ENCODE results near the gene CFAP65. TPM values are rescaled to one million over a fixed set of nuclear protein-coding genes. Genes with fewer than 3 reads are reported as not detected.

CFAP65 gene
- total RNA-seq, 2 donors from 2014 or later, result not detected

DNA sequence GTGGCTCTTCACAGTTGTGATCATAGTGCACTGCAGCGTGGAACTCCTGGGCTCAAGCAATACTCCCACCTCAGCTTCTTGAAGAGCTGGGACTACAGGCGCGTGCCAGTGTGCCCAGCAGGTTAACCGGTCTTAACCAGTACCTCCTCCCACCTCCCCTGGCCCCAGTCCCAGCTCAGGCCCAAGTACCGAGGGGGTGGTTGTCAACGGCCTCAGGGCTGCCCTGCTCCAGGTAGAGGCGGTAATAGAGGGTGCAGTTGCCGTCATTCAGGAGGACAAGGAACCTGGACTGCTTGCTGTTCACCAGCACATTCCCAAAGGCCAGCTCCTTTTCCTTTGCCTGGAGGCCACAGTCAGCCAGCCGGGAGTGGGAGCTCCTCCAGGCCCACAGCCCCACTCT is 19.7 kb downstream of the CFAP65 start:
- Mint-ChIP-seq H3K36me3 (ENCODE audit: insufficient read depth in 2 of 2) (no peaks in the 10 kb centered on the region), H3K27ac (no peak overlapping the region), H3K4me3 (no peak overlapping the region), H3K27me3 (ENCODE audit: low read depth) (peaks cover 4% of the 10 kb centered on the region), H3K9me3 (no peaks in the 10 kb centered on the region), H3K4me1 (ENCODE audit: low read depth) (no peaks in the 10 kb centered on the region)
- ATAC-seq (replicated peaks in 1 of 2) (no peak), DNase-seq (no peak)

- Mint-ChIP-seq H3K4me3 (no peak overlapping the region), H3K9me3 (no peaks in the 10 kb centered on the region), H3K27ac (no peak overlapping the region), H3K4me1 (ENCODE audit: low read depth) (no peaks in the 10 kb centered on the region), H3K36me3 (ENCODE audit: insufficient read depth in 2 of 2) (no peaks in the 10 kb centered on the region), H3K27me3 (ENCODE audit: low read depth) (peaks cover 7% of the 10 kb centered on the region)
- DNase-seq (no peak), ATAC-seq (replicated peaks in 1 of 2) (no peak)
Observed at GRCh38 chr2:219020604-219021365, 20.5 kb downstream of the CFAP65 start.

- Mint-ChIP-seq H3K4me3 (no peak overlapping the region), H3K9me3 (no peaks in the 10 kb centered on the region), H3K36me3 (ENCODE audit: insufficient read depth in 2 of 2) (no peaks in the 10 kb centered on the region), H3K4me1 (ENCODE audit: low read depth) (no peaks in the 10 kb centered on the region), H3K27ac (no peak overlapping the region), H3K27me3 (ENCODE audit: low read depth) (peaks cover 16% of the 10 kb centered on the region)
- no peak for ATAC-seq (replicated peaks in 1 of 2)
- no peak for DNase-seq
Observed at GRCh38 chr2:219019436-219019835, 21.9 kb downstream of the CFAP65 start.

- DNase-seq (no peak), ATAC-seq (replicated peaks in 1 of 2) (no peak)
- Mint-ChIP-seq H3K4me3 (no peak overlapping the region), H3K27ac (no peak overlapping the region), H3K36me3 (ENCODE audit: insufficient read depth in 2 of 2) (no peaks in the 10 kb centered on the region), H3K4me1 (ENCODE audit: low read depth) (no peaks in the 10 kb centered on the region), H3K27me3 (ENCODE audit: low read depth) (peaks cover 23% of the 10 kb centered on the region), H3K9me3 (no peaks in the 10 kb centered on the region)
Observed at GRCh38 chr2:219018726-219019125, 22.6 kb downstream of the CFAP65 start.

DNA sequence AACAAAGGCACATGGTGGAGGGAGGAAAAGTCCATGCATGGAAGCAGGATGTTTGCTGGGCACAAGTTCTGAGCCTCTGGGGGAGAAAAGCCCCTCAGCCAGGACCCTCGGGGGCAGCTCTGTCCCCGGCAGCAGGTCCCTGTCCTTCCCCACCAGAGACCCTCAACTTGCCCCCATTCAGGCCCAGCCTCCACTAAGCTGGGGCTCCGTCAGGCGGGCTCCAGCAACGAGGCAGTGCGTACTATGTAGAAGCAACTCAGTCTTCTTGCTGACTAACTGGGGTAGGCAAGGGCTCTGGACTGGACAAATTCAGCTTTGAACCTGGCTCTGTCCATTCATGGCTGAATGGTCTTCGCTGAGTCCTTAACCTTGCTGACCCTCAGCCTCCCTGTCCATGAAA is 23.0 kb downstream of the CFAP65 start:
- no peaks in the 10 kb centered on the region for H3K9me3 Mint-ChIP-seq
- no peaks in the 10 kb centered on the region for H3K36me3 Mint-ChIP-seq (ENCODE audit: insufficient read depth in 2 of 2)
- peaks cover 27% of the 10 kb centered on the region for H3K27me3 Mint-ChIP-seq (ENCODE audit: low read depth)
- DNase-seq (no peak), ATAC-seq (replicated peaks in 1 of 2) (no peak)
- no peak overlapping the region for H3K27ac Mint-ChIP-seq
- H3K4me3 Mint-ChIP-seq, result no peak overlapping the region
- H3K4me1 Mint-ChIP-seq (ENCODE audit: low read depth), result no peaks in the 10 kb centered on the region

GRCh38 chr2:219017201-219017931 is 23.9 kb downstream of the CFAP65 start:
- H3K36me3 Mint-ChIP-seq (ENCODE audit: insufficient read depth in 2 of 2), result no peaks in the 10 kb centered on the region
- DNase-seq, result no peak
- no peak overlapping the region for H3K4me3 Mint-ChIP-seq
- H3K9me3 Mint-ChIP-seq, result no peaks in the 10 kb centered on the region
- peaks cover 29% of the 10 kb centered on the region for H3K27me3 Mint-ChIP-seq (ENCODE audit: low read depth)
- no peak overlapping the region for H3K27ac Mint-ChIP-seq
- no peak for ATAC-seq (replicated peaks in 1 of 2)
- H3K4me1 Mint-ChIP-seq (ENCODE audit: low read depth), result no peaks in the 10 kb centered on the region

DNA sequence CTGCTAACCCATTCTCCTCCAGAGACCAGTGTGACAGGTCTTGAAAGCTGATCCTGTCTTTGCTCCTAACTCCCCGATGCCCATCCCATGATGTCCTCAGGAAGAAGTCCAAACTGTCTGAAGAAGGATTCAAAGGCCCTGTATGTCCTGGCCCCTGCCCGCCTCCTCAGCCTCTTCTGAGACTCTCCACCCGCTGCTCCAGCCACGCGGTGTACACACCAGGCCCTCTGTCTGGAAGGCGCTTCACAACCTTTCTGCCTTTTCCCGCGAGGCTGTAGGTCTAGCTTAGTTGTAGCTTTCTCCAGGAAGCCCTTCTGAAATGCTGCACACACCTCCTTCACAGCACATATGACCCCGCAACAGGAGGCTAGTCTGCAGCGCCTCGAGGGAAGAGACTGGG is 24.6 kb downstream of the CFAP65 start:
- Mint-ChIP-seq H3K27ac (no peak overlapping the region), H3K4me1 (ENCODE audit: low read depth) (no peaks in the 10 kb centered on the region), H3K9me3 (no peaks in the 10 kb centered on the region), H3K4me3 (no peak overlapping the region), H3K27me3 (ENCODE audit: low read depth) (peaks cover 29% of the 10 kb centered on the region), H3K36me3 (ENCODE audit: insufficient read depth in 2 of 2) (no peaks in the 10 kb centered on the region)
- no peak for ATAC-seq (replicated peaks in 1 of 2)
- DNase-seq, result no peak

DNA sequence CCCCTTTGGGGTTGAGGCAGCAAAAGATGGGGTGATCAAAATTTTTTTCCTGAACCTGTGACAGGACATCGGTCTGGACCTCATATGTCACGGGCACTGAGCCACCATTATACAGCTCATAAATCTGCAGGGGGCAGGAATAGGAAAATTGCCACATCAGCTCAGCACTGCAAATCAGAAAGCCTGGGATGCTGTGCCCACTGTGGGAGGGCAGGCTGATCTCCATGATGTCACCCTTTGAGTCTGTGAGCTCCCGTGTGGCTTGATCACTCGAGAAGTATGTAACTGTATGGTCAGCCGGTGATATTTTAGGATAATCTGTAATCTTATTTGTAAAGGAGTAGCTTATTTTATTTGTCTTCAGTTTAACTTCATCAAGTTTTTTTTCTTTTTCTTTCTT is 30.4 kb downstream of the CFAP65 start:
- no peaks in the 10 kb centered on the region for H3K4me1 Mint-ChIP-seq (ENCODE audit: low read depth)

DNA sequence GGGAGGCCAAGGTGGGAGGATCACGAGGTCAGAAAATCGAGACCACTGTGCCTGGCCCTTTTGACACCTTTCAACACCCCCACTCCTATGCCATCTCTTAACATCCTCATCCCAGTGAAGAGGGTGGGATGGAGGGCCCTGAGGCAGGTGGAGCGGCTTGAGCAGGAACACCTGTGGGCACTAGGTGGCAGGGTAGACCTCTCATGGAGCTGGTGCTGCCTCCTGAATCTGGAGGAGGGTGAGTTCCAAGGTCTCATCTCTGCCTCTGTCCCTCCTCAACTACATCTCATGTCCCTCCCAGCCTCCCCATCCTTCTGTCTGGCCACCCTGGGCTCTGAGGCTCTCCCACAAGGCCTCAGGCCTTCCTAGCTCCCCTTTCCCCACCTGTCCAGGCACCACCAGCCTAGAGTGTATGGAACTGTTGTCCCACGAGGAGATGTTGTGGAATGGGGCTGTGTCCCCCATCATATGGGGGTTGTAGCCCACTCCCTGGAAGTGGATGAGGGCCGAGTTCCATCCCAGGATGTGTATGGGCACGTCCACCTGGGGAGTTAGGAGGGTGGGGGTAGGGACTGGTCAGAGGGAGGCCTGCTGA is 31.1 kb downstream of the CFAP65 start:
- H3K4me3 Mint-ChIP-seq, result no peak overlapping the region
- H3K36me3 Mint-ChIP-seq (ENCODE audit: insufficient read depth in 2 of 2), result no peaks in the 10 kb centered on the region
- DNase-seq (peak in 1 of 2 donors; percentile 32), ATAC-seq (replicated peaks in 1 of 2) (peak; percentile 50 to 65)
- H3K27ac Mint-ChIP-seq, result no peak overlapping the region
- no peaks in the 10 kb centered on the region for H3K9me3 Mint-ChIP-seq
- peaks cover 54% of the 10 kb centered on the region for H3K27me3 Mint-ChIP-seq (ENCODE audit: low read depth)
- H3K4me1 Mint-ChIP-seq (ENCODE audit: low read depth), result no peaks in the 10 kb centered on the region

More for the DNA sequence above, 30.4 kb downstream of the CFAP65 start:
- H3K27me3 Mint-ChIP-seq (ENCODE audit: low read depth), result peaks cover 49% of the 10 kb centered on the region
- ATAC-seq (replicated peaks in 1 of 2) (no peak), DNase-seq (no peak)
- H3K36me3 Mint-ChIP-seq (ENCODE audit: insufficient read depth in 2 of 2), result no peaks in the 10 kb centered on the region
- no peak overlapping the region for H3K4me3 Mint-ChIP-seq
- H3K27ac Mint-ChIP-seq, result no peak overlapping the region
- no peaks in the 10 kb centered on the region for H3K9me3 Mint-ChIP-seq

DNA sequence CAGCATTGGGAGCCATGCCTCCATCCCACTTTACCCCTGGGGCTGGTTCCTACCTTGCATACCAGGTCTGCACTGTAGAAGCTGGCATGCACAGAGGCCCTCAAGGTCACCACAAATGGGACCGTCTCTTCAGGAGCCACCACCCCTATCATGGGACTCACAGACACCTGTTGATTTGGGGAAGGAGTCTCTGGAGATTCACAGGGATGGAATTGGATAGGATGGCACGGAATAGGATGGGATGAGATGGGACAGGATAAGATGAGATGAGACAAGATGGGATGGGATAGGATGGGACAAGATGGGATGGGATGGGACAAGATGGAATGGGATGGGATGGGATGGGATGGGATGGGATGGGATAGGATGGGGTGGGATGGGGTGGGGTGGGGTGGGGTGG is 32.0 kb downstream of the CFAP65 start:
- H3K27me3 Mint-ChIP-seq (ENCODE audit: low read depth), result peaks cover 54% of the 10 kb centered on the region
- no peak for ATAC-seq (replicated peaks in 1 of 2)
- H3K4me3 Mint-ChIP-seq, result no peak overlapping the region
- peaks cover under 1% of the 10 kb centered on the region for H3K4me1 Mint-ChIP-seq (ENCODE audit: low read depth)
- H3K27ac Mint-ChIP-seq, result no peak overlapping the region
- H3K36me3 Mint-ChIP-seq (ENCODE audit: insufficient read depth in 2 of 2), result no peaks in the 10 kb centered on the region
- no peak for DNase-seq
- no peaks in the 10 kb centered on the region for H3K9me3 Mint-ChIP-seq

GRCh38 chr2:219003979-219004378 is 37.3 kb downstream of the CFAP65 start:
- no peak overlapping the region for H3K27ac Mint-ChIP-seq
- ATAC-seq (replicated peaks in 1 of 2) (no peak), DNase-seq (no peak)
- no peaks in the 10 kb centered on the region for H3K36me3 Mint-ChIP-seq (ENCODE audit: insufficient read depth in 2 of 2)
- H3K27me3 Mint-ChIP-seq (ENCODE audit: low read depth), result peaks cover 70% of the 10 kb centered on the region
- peaks cover 19% of the 10 kb centered on the region for H3K4me1 Mint-ChIP-seq (ENCODE audit: low read depth)
- no peaks in the 10 kb centered on the region for H3K9me3 Mint-ChIP-seq
- peak overlapping the region in 1 of 2 donors; percentile 29 for H3K4me3 Mint-ChIP-seq

DNA sequence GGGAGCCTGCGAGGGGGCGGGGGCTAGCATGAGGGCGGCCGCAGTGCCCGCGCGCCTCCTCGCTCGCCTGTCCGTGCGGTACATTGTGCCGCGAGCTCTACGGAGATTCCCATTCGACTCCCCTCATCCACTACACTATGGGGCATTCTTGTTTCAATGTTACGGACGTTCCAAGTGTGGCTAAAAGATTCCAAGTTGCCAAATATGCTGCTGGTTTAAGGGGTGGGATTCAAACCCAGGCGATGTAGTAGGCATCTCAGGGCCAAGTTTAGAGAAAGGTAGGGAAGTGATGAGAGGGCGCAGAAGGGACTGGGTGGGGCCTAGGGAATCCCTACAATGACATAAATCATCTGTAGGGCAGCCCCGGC is 38.1 kb downstream of the CFAP65 start:
- peaks cover 22% of the 10 kb centered on the region for H3K4me1 Mint-ChIP-seq (ENCODE audit: low read depth)
- no peaks in the 10 kb centered on the region for H3K9me3 Mint-ChIP-seq
- DNase-seq (no peak), ATAC-seq (replicated peaks in 1 of 2) (no peak)
- peak overlapping the region; percentile 17 to 37 for H3K4me3 Mint-ChIP-seq
- H3K36me3 Mint-ChIP-seq (ENCODE audit: insufficient read depth in 2 of 2), result no peaks in the 10 kb centered on the region
- H3K27ac Mint-ChIP-seq, result no peak overlapping the region
- peaks cover 72% of the 10 kb centered on the region for H3K27me3 Mint-ChIP-seq (ENCODE audit: low read depth)

- H3K27me3 Mint-ChIP-seq (ENCODE audit: low read depth), result peaks cover 72% of the 10 kb centered on the region
- DNase-seq (peak; percentile 68), ATAC-seq (replicated peaks in 1 of 2) (peak; percentile 63 to 64)
- peak overlapping the region; percentile 65 to 83 for H3K4me3 Mint-ChIP-seq
- peaks cover 26% of the 10 kb centered on the region for H3K4me1 Mint-ChIP-seq (ENCODE audit: low read depth)
- H3K36me3 Mint-ChIP-seq (ENCODE audit: insufficient read depth in 2 of 2), result no peaks in the 10 kb centered on the region
- no peaks in the 10 kb centered on the region for H3K9me3 Mint-ChIP-seq
- no peak overlapping the region for H3K27ac Mint-ChIP-seq
Observed at GRCh38 chr2:219002395-219003266, 38.7 kb downstream of the CFAP65 start.

All from activated T-cell treated with anti-CD3 and anti-CD28 coated beads, Interleukin-2, amount 50 U/mL, for 72 hours (primary cell).